Stimulated activated CD4-positive, alpha-beta T cell treated with anti-CD3 and anti-CD28 coated beads, Interleukin-15, amount 100 ng/mL, for 48 hours (primary cell): ENCODE measurements around the gene BRSK2.
"Not testable (repeated sequence)": the region's sequence is repeated elsewhere in the genome, so short reads cannot be mapped to it uniquely, and the experiment has no call there.

Experiments
- DNase-seq, 2 donors: peaks; one replicate each; pipeline ENCODE4 v3.0.0-alpha.2; 2020; ENCODE audit warnings: low read depth in 2 of 2

The BRSK2 gene

DNA sequence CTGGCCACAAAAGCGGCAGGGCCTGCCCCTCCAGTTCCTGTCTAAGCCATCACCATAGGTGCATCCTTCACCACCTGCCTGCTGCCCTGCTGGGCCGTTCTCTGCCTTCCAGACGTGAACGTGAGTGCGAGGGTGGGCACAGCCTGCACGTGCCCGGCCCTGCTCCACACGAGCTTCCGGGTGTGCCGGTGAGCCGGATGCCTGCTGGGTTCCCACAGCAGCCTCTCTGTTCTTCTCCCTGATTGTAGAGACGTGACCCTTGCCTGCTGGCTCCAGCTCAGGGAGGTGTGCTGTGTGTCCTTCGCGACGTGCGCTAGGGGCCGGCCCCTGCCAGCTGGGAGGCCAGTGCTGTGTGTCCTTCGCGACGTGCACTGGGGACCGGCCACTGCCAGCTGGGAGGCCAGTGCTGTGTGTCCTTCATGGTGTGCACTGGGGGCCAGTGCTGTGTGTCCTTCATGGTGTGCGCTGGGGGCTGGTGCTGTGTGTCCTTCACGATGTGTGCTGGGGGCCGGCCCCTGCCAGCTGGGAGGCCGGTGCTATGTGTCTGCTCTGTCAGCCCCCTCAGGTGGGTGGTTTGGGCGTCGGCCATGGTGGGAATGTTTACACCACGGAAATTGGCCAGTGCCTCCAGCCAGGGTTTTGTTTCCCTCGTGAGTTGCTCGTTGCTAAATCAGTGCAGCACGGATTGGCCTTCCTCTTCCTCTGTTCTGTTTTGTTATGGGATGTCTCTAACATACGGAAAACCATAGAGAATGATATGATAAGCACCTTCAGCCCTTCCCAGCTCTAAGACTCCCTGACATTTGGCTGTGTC, 35.4 kb upstream of the BRSK2 start:
- DNase-seq = no peak

GRCh38 chr11:1356007-1356435, 33.7 kb upstream of the BRSK2 start:
- no peak for DNase-seq

- no peak for DNase-seq
These were observed 33.2 kb upstream of the BRSK2 start for GRCh38 chr11:1356478-1356960.

DNA sequence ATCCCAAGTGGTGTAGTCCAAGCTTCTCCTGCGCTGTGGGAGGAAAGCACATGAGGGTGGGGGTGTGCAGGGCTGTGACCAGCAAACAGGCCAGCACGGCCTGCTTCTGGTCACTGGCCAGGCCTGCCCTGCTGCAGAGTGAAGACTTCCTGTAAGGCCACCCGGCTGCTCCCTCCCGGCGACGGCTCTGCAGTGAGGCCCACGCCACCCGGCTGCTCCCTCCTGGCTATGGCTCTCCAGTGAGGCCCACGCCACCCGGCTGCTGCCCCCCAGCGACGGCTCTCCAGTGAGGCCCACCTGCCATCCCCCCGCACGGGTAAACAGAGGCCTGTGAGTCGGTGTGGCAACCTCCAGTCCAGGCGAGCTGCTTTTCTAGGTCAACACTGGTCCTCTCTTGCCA, 31.4 kb upstream of the BRSK2 start:
- no peak for DNase-seq

DNA sequence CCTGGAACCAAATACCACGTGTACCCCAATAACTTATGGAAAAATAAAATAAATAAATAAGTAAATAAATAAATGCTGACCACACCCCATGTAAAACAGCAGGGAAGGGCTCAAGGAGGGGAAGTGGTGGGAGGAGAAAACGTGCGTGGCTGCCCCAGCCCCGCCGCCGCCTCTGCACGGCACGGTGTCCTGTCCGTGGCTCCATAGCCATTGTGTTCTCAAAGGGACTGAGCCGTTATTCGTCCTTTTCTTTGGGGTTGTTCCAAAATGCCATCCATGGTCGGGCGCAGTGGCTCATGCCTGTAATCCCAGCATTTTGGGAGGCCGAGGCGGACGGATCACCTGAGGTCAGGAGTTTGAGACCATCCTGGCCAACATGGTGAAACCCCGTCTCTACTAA, 30.8 kb upstream of the BRSK2 start:
- DNase-seq = not testable (repeated sequence)

- no peak for DNase-seq
These were observed 30.2 kb upstream of the BRSK2 start for GRCh38 chr11:1359556-1359955.

- no peak for DNase-seq
These were observed 29.4 kb upstream of the BRSK2 start for GRCh38 chr11:1360181-1360834.

- no peak for DNase-seq
These were observed 28.8 kb upstream of the BRSK2 start for GRCh38 chr11:1360835-1361357.

DNA sequence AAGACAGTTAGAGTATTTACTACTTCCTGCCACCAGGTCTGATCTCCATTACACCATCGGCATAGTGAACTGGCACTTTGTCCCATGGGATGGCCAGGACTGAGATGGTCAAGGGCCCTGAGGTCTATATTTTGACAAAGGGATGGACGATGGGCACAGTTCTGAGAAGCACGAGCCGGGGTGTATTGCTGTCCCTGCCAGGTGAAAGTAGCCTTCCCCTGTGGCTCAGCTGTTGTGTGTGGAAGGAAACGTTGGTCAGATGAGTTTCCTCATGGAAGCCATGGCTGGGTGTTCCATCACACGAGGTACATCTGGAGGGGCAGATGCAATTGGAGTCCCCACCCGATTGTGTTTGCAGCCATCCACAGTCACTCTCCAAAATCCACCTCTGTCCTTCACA, 27.9 kb upstream of the BRSK2 start:
- no peak for DNase-seq

DNA sequence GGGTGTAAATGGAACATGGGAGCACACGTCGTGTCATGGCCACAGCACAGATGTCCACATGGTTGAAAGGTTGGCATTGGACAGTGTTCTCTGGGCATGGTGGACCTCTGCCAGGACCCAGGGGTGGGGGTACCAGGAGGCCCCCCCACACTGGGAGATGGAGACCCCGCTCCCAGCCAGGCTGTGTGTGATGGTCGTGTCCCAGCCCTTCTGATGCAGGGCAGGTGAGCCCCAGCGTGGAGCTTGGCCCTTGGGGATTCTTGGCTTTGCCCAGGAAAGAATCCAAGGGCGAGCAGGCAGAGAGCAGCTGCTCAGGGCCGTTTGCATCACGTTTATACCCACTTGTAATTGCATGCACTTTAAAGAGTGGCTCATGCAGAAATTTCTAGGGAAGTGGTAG, 22.0 kb upstream of the BRSK2 start:
- no peak for DNase-seq

- DNase-seq = no peak
These were observed 21.5 kb upstream of the BRSK2 start for GRCh38 chr11:1368216-1368615.

- DNase-seq = no peak
These were observed 20.8 kb upstream of the BRSK2 start for GRCh38 chr11:1368966-1369365.

- DNase-seq = no peak
These were observed 20.2 kb upstream of the BRSK2 start for GRCh38 chr11:1369371-1370005.

DNA sequence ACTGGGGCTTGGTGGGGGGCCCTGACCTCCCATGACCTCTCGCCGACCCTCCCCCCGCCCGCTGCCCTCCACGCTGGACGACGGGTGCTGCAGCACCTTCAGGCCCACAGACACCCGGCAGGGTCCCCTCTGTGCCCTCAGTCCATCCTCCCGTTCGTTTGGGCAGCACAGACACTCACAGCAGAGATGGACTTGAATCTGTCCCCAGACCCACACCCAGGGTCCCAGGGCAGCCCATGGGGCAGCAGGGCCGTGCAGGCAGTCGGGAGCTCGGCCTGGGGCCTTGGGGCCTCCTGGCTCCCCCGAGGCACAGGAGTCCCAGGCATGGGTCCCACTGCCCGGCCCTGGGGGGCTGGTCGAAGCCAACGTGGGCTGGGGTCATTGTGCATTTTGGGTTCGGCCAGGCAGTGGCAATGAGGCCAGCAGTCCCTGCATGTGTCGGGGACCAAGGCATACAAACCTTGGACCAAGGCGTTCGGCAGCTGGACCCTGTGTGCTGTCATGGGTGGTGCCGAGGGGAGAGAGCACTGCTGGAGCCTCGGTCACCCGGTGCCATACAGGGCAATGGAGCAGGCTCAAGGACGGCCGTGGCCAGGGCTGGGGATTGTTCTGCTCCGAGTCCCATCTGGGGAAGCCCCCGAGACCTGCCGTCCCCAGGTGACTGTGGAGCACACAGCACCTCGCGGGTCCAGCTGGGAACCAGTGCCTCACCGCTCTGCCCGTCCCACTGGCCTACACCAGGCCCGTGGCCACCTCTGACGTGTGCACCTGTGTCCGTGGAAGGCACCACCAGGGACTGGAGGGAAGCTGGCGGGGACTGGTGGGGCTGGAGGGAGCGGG, 19.3 kb upstream of the BRSK2 start:
- DNase-seq = no peak

DNA sequence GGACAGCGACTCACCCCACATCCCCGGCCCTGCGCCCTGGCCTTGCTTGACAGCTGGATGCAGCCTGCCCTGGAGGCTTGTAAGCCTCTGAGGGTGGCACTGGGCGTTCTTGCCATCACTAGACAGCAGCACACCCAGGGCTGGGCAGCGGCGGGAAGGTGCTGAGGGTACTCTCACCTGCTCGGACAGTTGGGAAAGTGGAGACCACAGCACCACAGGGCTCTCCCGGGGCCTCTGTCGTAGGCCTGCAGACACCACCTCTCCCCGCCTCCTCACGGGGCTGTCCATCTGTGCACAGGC, 18.8 kb upstream of the BRSK2 start:
- DNase-seq = no peak

DNA sequence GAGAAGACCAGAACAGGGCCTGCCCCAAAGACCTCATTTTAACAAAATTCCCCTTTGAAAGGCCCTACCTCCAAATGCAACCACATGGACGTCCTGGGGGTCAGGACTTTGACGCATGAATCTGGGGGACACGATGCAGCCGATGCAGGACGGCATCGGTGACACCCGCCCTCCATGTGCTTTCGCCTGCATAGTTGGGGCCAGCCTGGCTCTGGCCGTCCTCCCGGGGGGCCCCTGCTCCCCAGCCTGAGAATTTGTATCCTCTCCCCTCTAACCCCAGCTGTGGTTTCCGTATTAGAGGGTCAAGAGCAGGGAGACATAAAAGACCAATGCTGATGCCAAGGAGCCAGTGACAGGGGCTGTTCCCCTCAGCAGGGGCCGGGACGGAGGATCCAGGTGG, 18.4 kb upstream of the BRSK2 start:
- no peak for DNase-seq

- no peak for DNase-seq
These were observed 17.8 kb upstream of the BRSK2 start for GRCh38 chr11:1371836-1372465.

GRCh38 chr11:1372660-1373059, 17.1 kb upstream of the BRSK2 start:
- no peak for DNase-seq

- no peak for DNase-seq
These were observed 16.1 kb upstream of the BRSK2 start for GRCh38 chr11:1373536-1374214.

DNA sequence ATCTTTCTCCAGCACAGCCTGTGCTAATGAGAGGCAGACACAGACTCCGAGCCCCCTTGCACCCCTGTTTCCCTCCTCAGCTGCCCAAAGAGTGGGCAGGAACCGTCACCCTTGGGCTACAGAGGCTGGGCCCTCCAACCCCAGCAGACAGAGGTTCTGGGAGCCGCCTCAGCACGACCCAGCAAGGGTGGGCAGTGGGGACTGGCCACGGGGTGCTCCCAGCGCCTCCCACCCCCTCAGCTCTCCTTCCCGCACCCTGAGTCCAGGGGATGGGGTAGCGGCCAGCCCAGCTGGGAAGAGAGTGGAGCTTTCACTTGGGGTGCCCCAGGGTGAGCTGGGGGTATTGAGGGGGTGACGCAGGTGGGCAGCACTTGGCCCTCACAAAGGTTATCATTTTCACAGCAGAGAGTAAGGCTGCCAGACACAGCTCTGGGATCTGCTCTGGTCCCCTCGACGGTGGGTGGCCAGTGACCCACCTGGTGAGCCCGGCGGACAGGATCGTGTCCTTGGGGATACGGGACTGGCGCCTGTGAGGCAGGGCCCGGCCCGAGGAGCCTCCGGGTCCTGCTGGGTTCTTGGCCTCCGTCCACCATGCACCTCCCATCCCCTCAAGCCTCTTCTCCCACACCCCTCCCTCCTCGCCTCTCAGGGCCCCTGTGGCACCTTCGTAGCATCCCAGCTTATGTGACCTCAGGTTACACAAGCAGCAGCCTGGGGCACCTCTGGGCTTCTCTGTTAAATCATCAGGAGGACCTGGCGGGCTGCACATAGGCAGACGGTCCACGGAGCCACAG, 14.4 kb upstream of the BRSK2 start:
- DNase-seq = no peak
